Measurements from ENCODE around the gene TRIM9.

The TRIM9 gene

GRCh38 chr14:51073731-51074130 is 21.2 kb downstream of the TRIM9 start:
- TF ChIP-seq CTCF (IDR thresholded peaks at IDR 0.05; ENCODE audit: low read depth, low read length), result no peak
- no peak for DNase-seq (ENCODE audit: extremely low read depth, low read depth)

- no peak for TF ChIP-seq CTCF (IDR thresholded peaks at IDR 0.05; ENCODE audit: low read depth, low read length)
Observed at GRCh38 chr14:51072976-51073375, 21.9 kb downstream of the TRIM9 start.

GRCh38 chr14:51071857-51072256 is 23.0 kb downstream of the TRIM9 start:
- no peak for TF ChIP-seq CTCF (IDR thresholded peaks at IDR 0.05; ENCODE audit: low read depth, low read length)
- no peak for DNase-seq (ENCODE audit: extremely low read depth, low read depth)

More at GRCh38 chr14:51072976-51073375, 21.9 kb downstream of the TRIM9 start:
- DNase-seq (ENCODE audit: extremely low read depth, low read depth), result no peak

GRCh38 chr14:51070726-51071125 is 24.2 kb downstream of the TRIM9 start:
- TF ChIP-seq CTCF (IDR thresholded peaks at IDR 0.05; ENCODE audit: low read depth, low read length), result no peak
- no peak for DNase-seq (ENCODE audit: extremely low read depth, low read depth)

GRCh38 chr14:51069055-51069454 is 25.9 kb downstream of the TRIM9 start:
- TF ChIP-seq CTCF (IDR thresholded peaks at IDR 0.05; ENCODE audit: low read depth, low read length), result no peak
- no peak for DNase-seq (ENCODE audit: extremely low read depth, low read depth)

GRCh38 chr14:51068268-51068667 is 26.6 kb downstream of the TRIM9 start:
- no peak for TF ChIP-seq CTCF (IDR thresholded peaks at IDR 0.05; ENCODE audit: low read depth, low read length)
- no peak for DNase-seq (ENCODE audit: extremely low read depth, low read depth)

GRCh38 chr14:51067295-51067694 is 27.6 kb downstream of the TRIM9 start:
- no peak for TF ChIP-seq CTCF (IDR thresholded peaks at IDR 0.05; ENCODE audit: low read depth, low read length)
- DNase-seq (ENCODE audit: extremely low read depth, low read depth), result no peak

All from AG09319 (cell line).